Measurements from ENCODE around the gene MIR17HG.

The MIR17HG gene

DNA sequence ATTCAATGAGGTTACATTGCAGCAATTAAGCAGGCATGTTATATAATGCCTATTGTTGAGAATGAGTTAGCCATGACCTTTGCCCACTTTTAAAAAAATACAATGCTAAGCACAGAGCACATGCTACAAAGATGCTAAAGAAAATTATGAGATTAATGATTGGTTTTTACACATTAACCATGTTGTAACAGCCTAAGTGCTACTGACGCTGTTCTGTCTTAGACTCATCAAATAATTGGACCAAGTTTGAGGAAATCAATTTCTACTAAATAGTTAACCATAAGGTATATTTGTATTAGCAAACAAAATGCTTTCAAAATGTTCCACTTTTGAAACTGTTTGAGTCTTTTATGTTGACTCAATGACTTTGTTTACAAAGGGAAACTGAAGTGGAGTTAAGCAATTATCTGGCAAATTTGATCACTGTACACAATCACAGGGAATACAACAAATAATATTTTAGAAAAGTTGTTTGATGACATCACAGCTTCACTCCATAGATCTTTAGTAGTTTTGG, 14.3 kb downstream of the MIR17HG start:
- no peak for DNase-seq (ENCODE audit: low read depth in 1 of 2, low spot score in 1 of 2)
- TF ChIP-seq JUND (IDR thresholded peaks at IDR 0.05; ENCODE audit: low read depth) = no peak
- in situ Hi-C loops (cut with HindIII; ENCODE audit: low pct_unique_long_range_greater_than_20kb, low sequenced_read_pairs) = no loop called here

DNA sequence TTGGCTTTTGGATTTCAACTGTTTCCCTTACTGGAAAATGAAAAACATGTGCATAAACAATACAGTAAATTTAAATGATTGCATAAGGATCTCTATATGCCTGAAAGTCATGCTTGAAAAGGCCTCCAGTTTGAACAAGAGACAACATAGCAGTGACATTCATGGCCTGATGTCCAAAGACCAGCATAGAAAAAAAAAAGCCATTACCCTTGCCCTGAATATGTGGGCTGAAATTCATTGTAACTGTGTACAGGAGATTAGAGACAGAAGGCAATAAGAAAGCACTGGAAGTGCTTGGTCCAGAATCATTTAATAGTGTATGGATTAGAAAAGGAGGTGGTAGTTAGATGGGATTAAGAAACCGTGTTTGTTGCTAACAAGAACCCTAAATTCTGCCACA, 15.4 kb downstream of the MIR17HG start:
- no peak for DNase-seq (ENCODE audit: low read depth in 1 of 2, low spot score in 1 of 2)
- TF ChIP-seq JUND (IDR thresholded peaks at IDR 0.05; ENCODE audit: low read depth) = no peak
- in situ Hi-C loops (cut with HindIII; ENCODE audit: low pct_unique_long_range_greater_than_20kb, low sequenced_read_pairs) = no loop called here

DNA sequence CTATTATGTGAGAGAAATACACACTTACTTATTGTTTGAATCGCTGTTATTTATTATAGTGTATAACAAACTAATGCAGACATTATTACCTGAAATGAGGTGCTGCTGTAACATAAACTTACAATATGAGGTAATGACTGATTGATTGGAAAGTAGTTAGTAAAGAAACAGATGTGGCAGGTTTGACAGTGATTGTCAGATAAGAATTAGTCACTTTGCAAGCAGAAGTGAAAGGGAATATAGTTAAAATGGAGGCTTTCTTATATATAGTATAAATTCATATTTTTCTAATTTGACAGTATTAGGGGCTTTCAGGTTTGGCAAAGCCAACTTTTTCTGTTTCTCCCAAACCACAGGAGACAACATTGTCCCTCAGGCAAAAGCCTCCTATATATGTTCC, 20.6 kb downstream of the MIR17HG start:
- in situ Hi-C loops (cut with HindIII; ENCODE audit: low pct_unique_long_range_greater_than_20kb, low sequenced_read_pairs) = no loop called here
- DNase-seq (ENCODE audit: low read depth in 1 of 2, low spot score in 1 of 2) = no peak
- TF ChIP-seq JUND (IDR thresholded peaks at IDR 0.05; ENCODE audit: low read depth) = no peak

DNA sequence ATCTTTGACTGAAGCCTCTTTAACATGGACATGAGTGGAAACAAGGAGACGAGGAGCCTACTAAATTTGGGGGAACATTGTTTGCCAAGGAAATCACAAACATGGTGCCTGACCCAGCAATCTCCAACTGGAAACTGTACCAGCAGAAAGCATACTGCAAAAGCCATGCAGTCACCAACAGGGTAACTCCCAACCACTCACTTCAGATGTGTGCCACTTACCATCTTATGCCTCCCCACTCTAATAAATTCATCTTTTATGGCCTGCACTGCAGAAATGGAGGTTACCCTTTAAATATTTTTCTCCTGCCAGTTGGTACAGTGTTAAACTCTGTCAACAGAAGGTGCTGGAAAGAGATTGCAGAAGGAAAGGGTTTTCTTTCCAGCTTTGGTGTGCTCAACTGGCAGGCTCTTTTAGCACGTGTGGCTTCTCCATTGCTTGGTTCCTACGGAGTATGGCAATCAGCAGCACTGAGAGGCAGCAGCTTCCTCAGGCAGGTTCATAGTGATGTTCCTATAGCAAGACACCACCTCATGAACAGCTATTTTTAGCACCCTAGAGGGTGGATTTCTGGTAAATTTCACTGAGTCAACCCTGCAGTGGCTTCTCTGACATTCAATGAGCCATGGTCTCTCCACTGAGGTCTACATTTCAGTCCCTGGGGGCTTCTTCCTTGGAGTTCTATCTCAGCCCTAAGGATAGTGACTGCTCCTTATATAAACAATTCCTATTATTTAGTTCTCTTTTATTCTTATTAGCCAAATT, 21.4 kb downstream of the MIR17HG start:
- no peak for DNase-seq (ENCODE audit: low read depth in 1 of 2, low spot score in 1 of 2)
- no peak for TF ChIP-seq JUND (IDR thresholded peaks at IDR 0.05; ENCODE audit: low read depth)
- in situ Hi-C loops (cut with HindIII; ENCODE audit: low pct_unique_long_range_greater_than_20kb, low sequenced_read_pairs) = no loop called here

DNA sequence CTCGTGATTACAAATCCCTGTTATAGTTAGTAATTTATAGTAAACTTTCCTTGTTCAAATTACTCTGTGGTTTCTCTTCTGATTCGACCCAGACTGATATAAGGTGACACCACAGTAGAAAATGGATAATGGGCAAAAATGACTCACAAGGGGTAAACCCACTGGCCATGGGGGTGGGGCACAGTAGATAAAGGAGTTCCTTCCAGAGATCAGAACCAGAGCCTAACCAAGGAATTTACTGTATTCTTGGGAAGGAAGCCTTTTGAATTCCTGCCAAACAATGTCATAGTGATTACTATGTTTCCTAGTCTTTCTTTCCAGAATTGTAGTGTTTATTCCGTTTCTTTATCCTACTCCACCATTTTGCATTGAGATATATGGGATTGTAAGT, 21.9 kb downstream of the MIR17HG start:
- in situ Hi-C loops (cut with HindIII; ENCODE audit: low pct_unique_long_range_greater_than_20kb, low sequenced_read_pairs) = no loop called here
- no peak for DNase-seq (ENCODE audit: low read depth in 1 of 2, low spot score in 1 of 2)
- TF ChIP-seq JUND (IDR thresholded peaks at IDR 0.05; ENCODE audit: low read depth) = no peak

DNA sequence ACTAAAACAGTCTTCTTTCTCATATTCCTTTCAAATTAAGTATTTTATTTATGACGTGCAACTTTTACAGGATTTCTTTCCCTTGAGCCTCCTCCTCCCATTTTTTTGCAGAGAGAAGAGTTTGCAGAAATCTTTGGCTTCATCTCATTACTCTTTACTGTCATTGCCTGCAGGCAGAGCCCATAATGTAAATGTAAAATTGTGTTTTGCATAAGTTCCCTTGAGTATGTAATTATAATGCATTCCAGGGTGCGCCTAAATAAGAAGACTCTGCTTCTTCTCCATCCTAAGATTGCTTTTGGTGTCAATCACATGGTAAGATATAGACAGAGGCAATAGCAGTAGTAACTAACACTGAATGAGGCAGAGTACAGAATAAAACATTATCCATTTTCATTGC, 23.0 kb downstream of the MIR17HG start:
- no peak for DNase-seq (ENCODE audit: low read depth in 1 of 2, low spot score in 1 of 2)
- TF ChIP-seq JUND (IDR thresholded peaks at IDR 0.05; ENCODE audit: low read depth) = no peak
- in situ Hi-C loops (cut with HindIII; ENCODE audit: low pct_unique_long_range_greater_than_20kb, low sequenced_read_pairs) = no loop called here

DNA sequence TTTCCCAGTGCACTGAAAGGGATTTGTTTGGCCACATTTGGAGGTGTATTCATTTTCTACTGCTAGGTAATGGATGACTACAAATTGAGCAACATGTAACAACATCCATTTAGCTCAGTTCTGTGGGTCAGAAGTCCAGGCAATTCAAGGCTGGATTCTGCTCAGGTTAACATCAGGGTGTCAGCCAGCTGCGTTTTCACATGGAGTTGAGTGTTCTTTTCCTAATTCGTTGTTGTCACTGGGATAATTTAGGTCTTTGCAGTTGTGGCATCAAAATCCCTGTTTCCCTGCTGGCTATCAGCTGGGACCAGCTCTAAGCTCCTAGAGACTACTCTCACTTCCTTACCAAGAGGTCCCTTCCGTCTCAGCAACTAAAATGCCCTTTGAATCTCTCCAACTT, 25.4 kb downstream of the MIR17HG start:
- in situ Hi-C loops (cut with HindIII; ENCODE audit: low pct_unique_long_range_greater_than_20kb, low sequenced_read_pairs) = no loop called here
- no peak for TF ChIP-seq JUND (IDR thresholded peaks at IDR 0.05; ENCODE audit: low read depth)
- DNase-seq (ENCODE audit: low read depth in 1 of 2, low spot score in 1 of 2) = no peak

DNA sequence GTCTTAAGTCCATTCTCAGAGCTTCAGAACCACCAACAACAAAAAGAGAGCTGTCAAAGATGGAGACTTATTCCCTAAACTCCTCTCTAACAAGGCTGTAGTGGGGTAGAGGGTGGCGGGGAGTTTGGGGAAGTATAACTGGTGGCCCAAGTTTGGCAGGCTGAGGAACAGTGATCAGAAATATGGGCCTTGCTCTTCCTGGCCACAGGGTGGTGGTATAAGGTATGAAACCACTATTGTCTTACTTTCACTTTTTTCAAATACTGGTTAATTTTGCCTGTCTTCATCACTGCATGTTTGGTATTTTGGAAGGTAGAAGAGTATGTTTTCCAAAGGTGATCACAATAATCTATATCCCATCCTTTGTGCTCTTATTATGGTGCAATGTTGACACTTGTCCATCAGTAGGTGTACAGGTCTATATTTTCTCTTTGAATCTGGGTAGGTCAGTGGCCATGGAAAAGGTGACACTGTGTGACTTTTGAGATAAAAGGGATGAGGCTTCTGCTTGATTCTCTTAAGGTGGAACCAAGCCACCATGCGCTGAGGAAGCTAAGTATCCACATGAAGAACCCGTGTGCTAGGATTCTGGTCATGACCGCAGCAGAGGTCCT, 27.7 kb downstream of the MIR17HG start:
- in situ Hi-C loops (cut with HindIII; ENCODE audit: low pct_unique_long_range_greater_than_20kb, low sequenced_read_pairs) = no loop called here
- peak in 1 of 2 experiments; percentile 45 for DNase-seq (ENCODE audit: low read depth in 1 of 2, low spot score in 1 of 2)
- no peak for TF ChIP-seq JUND (IDR thresholded peaks at IDR 0.05; ENCODE audit: low read depth)

DNA sequence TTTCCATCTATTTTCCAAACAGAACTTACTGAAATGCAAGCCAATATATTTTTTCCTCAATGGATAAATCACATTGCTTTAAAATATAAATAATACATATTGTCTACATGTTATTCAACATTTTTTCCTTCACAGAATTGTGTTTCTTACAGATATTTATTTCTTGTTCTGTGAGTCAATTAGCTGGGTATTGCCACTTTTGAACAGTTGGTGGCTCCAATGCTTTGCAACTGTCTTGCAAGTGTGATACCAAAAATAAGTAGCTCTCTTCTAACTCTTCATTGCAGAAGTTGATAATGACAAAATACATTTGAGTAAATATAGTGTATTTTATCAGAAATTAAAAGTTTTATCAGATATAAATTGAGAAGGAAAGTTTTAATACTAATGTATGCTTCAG, 33.9 kb downstream of the MIR17HG start:
- DNase-seq (ENCODE audit: low read depth in 1 of 2, low spot score in 1 of 2) = peak in 1 of 2 experiments; percentile 38
- in situ Hi-C loops (cut with HindIII; ENCODE audit: low pct_unique_long_range_greater_than_20kb, low sequenced_read_pairs) = no loop called here
- TF ChIP-seq JUND (IDR thresholded peaks at IDR 0.05; ENCODE audit: low read depth) = no peak

DNA sequence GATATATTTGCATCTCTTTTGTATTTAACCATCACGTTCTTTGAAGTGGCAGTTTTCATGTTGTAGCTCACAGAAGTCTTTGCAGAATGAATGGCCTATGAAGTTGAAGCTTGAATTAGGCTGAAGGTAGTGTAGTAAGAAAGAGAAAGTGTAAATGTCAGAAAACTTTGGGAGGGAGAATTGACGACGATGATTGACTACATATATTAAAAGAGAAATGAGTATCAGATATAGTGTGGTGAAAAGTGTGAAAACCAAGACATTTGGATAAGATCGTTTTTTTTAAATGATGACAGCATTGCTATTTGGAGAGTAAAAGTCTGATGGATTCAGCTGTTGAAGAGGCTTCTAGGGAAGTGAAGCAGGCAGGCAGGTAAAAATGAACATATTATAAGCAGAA, 36.3 kb downstream of the MIR17HG start:
- no peak for TF ChIP-seq JUND (IDR thresholded peaks at IDR 0.05; ENCODE audit: low read depth)
- DNase-seq (ENCODE audit: low read depth in 1 of 2, low spot score in 1 of 2) = no peak
- in situ Hi-C loops (cut with HindIII; ENCODE audit: low pct_unique_long_range_greater_than_20kb, low sequenced_read_pairs) = no loop called here

DNA sequence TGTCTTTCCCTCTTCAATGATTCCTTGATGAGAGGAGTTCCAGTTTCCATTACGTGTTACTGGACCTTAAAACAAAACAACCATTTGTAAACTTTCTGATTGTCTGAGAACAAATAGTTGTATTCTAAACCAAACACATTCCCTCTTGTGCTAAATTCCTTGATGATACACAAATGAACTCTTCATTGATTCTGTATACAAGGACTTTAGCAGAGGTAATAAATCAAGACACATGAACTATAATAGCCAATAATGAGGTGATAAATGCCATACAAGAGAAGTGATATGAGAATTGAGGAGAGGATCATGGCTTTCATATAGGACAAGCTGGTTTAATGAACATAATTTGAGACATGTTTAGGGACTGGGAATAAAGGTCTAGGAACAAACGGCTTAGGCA, 37.4 kb downstream of the MIR17HG start:
- no peak for DNase-seq (ENCODE audit: low read depth in 1 of 2, low spot score in 1 of 2)
- in situ Hi-C loops (cut with HindIII; ENCODE audit: low pct_unique_long_range_greater_than_20kb, low sequenced_read_pairs) = no loop called here
- TF ChIP-seq JUND (IDR thresholded peaks at IDR 0.05; ENCODE audit: low read depth) = no peak

DNA sequence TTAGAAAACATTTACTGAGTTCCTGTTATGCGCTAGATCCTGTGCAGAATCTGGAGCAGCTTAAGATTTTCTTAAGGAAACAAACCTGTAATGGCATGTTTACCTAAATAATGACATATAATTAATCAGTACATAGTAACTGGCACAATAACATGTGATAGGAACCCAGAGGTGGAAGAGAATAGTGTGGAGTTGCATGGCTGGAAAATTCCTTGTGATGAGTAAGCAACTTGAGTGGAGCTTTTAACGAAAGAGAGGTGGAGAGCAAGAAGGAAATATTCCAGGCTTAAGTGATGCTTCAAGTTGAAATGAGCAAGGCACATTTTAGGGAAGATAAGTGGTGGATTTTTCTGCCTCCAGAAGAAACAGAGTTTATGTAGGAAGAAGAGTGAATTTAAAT, 41.7 kb downstream of the MIR17HG start:
- in situ Hi-C loops (cut with HindIII; ENCODE audit: low pct_unique_long_range_greater_than_20kb, low sequenced_read_pairs) = no loop called here
- DNase-seq (ENCODE audit: low read depth in 1 of 2, low spot score in 1 of 2) = no peak
- no peak for TF ChIP-seq JUND (IDR thresholded peaks at IDR 0.05; ENCODE audit: low read depth)

DNA sequence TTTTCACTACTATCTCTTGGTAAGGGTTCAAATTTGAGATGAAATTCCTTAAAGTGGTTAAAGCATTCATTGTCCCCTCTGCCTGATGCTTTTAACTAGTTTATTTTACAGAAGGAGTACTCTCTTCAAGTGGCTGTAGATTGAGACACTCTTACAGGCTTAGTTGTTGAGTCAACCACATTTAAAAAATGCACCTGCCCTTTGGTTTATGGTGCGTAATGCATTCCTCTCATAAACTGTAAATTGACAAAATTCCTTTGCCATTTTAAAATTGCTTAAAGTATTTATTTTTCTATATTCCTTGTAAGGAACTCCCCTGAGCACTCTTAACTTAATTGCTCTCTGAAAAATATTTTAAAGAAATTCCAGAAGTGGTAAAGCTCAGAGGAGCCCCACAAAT, 50.1 kb downstream of the MIR17HG start:
- no peak for DNase-seq (ENCODE audit: low read depth in 1 of 2, low spot score in 1 of 2)
- in situ Hi-C loops (cut with HindIII; ENCODE audit: low pct_unique_long_range_greater_than_20kb, low sequenced_read_pairs) = no loop called here
- no peak for TF ChIP-seq JUND (IDR thresholded peaks at IDR 0.05; ENCODE audit: low read depth)

Measured in T47D (cell line).